HEK293T (cell line): ENCODE results near the gene XPNPEP2.

ENCODE experiments used
- ARNT ChIP-seq: fragments of 450-650 bp; IDR thresholded peaks from 2 replicates; pipeline ENCODE4 v1.6.1; 2017; ENCODE audit warnings: mild to moderate bottlenecking
- FOXM1 ChIP-seq: fragments of 450-650 bp; IDR thresholded peaks from 2 replicates; pipeline ENCODE4 v1.6.1; 2017; ENCODE audit warnings: mild to moderate bottlenecking, borderline replicate concordance
- HDGF ChIP-seq: fragments of 450-650 bp; IDR thresholded peaks from 2 replicates; pipeline ENCODE4 v1.6.1; 2017; ENCODE audit warnings: antibody characterized with exemption, borderline replicate concordance
- LEF1 ChIP-seq: fragments of 450-650 bp; IDR thresholded peaks from 2 replicates; pipeline ENCODE4 v1.6.1; 2017; ENCODE audit warnings: mild to moderate bottlenecking, borderline replicate concordance
- SUZ12 ChIP-seq: fragments of 450-650 bp; IDR thresholded peaks from 2 replicates; pipeline ENCODE4 v1.6.1; 2016; ENCODE audit warnings: mild to moderate bottlenecking
- TARDBP ChIP-seq: fragments of 450-650 bp; IDR thresholded peaks from 2 replicates; pipeline ENCODE4 v1.6.1; 2016

- TF ChIP-seq HDGF = no peak
- no peak for TF ChIP-seq LEF1
- no peak for TF ChIP-seq ARNT
- TF ChIP-seq TARDBP = no peak
- no peak for TF ChIP-seq FOXM1
- no peak for TF ChIP-seq SUZ12
These were observed 42.4 kb downstream of the XPNPEP2 start for GRCh38 chrX:129781134-129781672.
